ENCODE results near the gene RGS2.

Gene RGS2

GRCh38 chr1:192797143-192797542 is 11.7 kb upstream of the RGS2 start:
- DNase-seq: no peak

GRCh38 chr1:192797891-192798290 is 10.9 kb upstream of the RGS2 start:
- no peak for DNase-seq

- no peak for DNase-seq
Measured at GRCh38 chr1:192801451-192801850, 7.4 kb upstream of the RGS2 start.

GRCh38 chr1:192802406-192802805 is 6.4 kb upstream of the RGS2 start:
- DNase-seq: no peak

- no peak for DNase-seq
Measured at GRCh38 chr1:192803501-192803900, 5.3 kb upstream of the RGS2 start.

GRCh38 chr1:192805832-192806323 is 3.0 kb upstream of the RGS2 start:
- DNase-seq: peak; percentile 14

- DNase-seq: no peak
Measured at GRCh38 chr1:192807211-192808162, 1.4 kb upstream of the RGS2 start.

- peak; percentile 57 for DNase-seq
Measured at GRCh38 chr1:192808163-192808517, 699 bp upstream of the RGS2 start.

- peak; percentile 57 for DNase-seq
Measured at GRCh38 chr1:192809307-192810252, 741 bp downstream of the RGS2 start.

GRCh38 chr1:192810253-192810880 is 1.5 kb downstream of the RGS2 start:
- DNase-seq: no peak

- no peak for DNase-seq
Measured at GRCh38 chr1:192811006-192811405, 2.2 kb downstream of the RGS2 start.

- no peak for DNase-seq
Measured at GRCh38 chr1:192811594-192812239, 2.9 kb downstream of the RGS2 start.

- no peak for DNase-seq
Measured at GRCh38 chr1:192812420-192813209, 3.8 kb downstream of the RGS2 start.

GRCh38 chr1:192814805-192815204 is 6.0 kb downstream of the RGS2 start:
- DNase-seq: no peak

GRCh38 chr1:192817246-192817645 is 8.4 kb downstream of the RGS2 start:
- DNase-seq: no peak

GRCh38 chr1:192821296-192821695 is 12.5 kb downstream of the RGS2 start:
- DNase-seq: no peak

GRCh38 chr1:192824511-192824910 is 15.7 kb downstream of the RGS2 start:
- no peak for DNase-seq

- DNase-seq: no peak
Measured at GRCh38 chr1:192826791-192827546, 18.1 kb downstream of the RGS2 start.

GRCh38 chr1:192830595-192831246 is 21.9 kb downstream of the RGS2 start:
- no peak for DNase-seq

GRCh38 chr1:192831706-192832355 is 23.0 kb downstream of the RGS2 start:
- no peak for DNase-seq

All from NCI-H2171 treated with DMSO at 0.1 percent for 48 hours (cell line).